GM12891 (cell line): ENCODE measurements around the gene ESYT3.

Experiments
- PAX5 ChIP-seq: IDR thresholded peaks from 2 replicates; pipeline ENCODE4 v1.6.1; 2011; ENCODE audit warnings: low read length, moderate library complexity, mild to moderate bottlenecking; ENCODE audit not compliant: insufficient read depth, severe bottlenecking
- POLR2A ChIP-seq: IDR thresholded peaks from 2 replicates; pipeline ENCODE4 v1.6.1; 2011; ENCODE audit warnings: low read depth, low read length, control low read depth
- POLR2AphosphoS5 ChIP-seq: IDR thresholded peaks from 2 replicates; pipeline ENCODE4 v1.6.1; 2011; ENCODE audit warnings: low read depth, low read length, control low read depth
- SPI1 ChIP-seq: IDR thresholded peaks from 2 replicates; pipeline ENCODE4 v1.6.1; 2011; ENCODE audit warnings: low read depth, low read length, control low read depth
- TAF1 ChIP-seq: IDR thresholded peaks from 2 replicates; pipeline ENCODE4 v1.6.1; 2011; ENCODE audit warnings: low read depth, low read length, control low read depth

DNA sequence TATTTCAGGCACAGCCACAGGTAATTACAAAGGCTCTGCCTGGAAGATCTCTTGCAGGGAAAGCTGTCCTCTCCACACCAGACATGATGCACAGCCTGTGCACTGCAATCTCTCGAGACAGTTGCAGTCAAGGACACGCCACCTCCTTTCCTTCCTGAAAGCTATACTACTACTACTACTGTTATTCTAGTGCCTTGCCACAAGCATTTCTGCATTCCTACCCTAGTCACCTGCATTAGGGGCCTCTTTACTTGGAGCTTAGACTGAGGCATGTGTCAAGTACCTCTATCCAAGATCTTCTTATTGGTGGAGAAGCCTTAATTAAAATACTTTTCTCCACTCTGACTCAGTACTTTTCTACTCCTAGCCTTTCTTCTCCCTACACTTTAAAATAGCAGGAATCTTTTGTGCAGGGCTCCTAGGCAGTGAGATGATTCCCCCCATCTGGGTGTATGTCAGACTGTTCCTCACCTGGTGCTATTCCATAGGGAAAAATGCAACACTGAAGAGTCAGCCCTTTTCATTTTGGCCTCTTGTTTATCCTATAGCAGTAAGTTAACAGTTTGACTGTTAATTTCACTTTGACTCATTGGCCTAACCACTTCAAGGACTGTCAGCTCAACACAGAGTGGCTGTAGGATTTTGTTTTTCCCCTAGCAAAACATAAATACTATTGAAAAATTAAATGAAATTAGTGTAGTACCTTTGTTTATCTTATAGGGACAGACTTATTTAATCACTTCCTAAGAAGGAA, 78.9 kb downstream of the ESYT3 start:
- TF ChIP-seq POLR2AphosphoS5, result no peak
- no peak for TF ChIP-seq SPI1
- no peak for TF ChIP-seq POLR2A
- TF ChIP-seq TAF1, result no peak
- no peak for TF ChIP-seq PAX5
